GM12878 (cell line): ENCODE data around the gene DCAF11.

Experiments used
- CREM ChIP-seq: IDR thresholded peaks from 2 replicates; pipeline ENCODE4 v1.6.1; 2014; ENCODE audit warnings: antibody characterized with exemption, low read depth
- EP300 ChIP-seq, 2 experiments: fragments of 150-350 bp in 1 of 2; IDR thresholded peaks; 2 replicates each; pipeline ENCODE4 v1.6.1; 2011 to 2012; ENCODE audit warnings: low read depth in 2 of 2, low read length in 2 of 2, borderline replicate concordance in 1 of 2, improper control_type of control experiment in 1 of 2, inconsistent platforms in 1 of 2; ENCODE audit not compliant: control insufficient read depth in 1 of 2
- ESRRA ChIP-seq: IDR thresholded peaks from 2 replicates; pipeline ENCODE4 v1.6.1; 2012; ENCODE audit warnings: mild to moderate bottlenecking, low read length, improper control_type of control experiment
- FOXM1 ChIP-seq: IDR thresholded peaks from 2 replicates; pipeline ENCODE4 v1.6.1; 2012; ENCODE audit warnings: low read depth, mild to moderate bottlenecking, inconsistent platforms, low read length, moderate library complexity
- GATAD2B ChIP-seq: fragments of 450-650 bp; conservative IDR thresholded peaks from 2 replicates; pipeline ENCODE4 v1.6.1; 2017; ENCODE audit warnings: low read depth, mild to moderate bottlenecking, moderate library complexity
- KAT2A ChIP-seq: conservative IDR thresholded peaks from 2 replicates; pipeline ENCODE4 v1.6.1; 2011; ENCODE audit warnings: low read depth, low read length; ENCODE audit not compliant: control insufficient read depth
- MXI1 ChIP-seq: fragments of 150-350 bp; IDR thresholded peaks from 2 replicates; pipeline ENCODE4 v1.6.1; 2011; ENCODE audit warnings: low read depth, mild to moderate bottlenecking, inconsistent platforms, low read length, improper control_type of control experiment
- PML ChIP-seq: IDR thresholded peaks from 2 replicates; pipeline ENCODE4 v1.6.1; 2012; ENCODE audit warnings: low read length, inconsistent platforms
- POLR2A ChIP-seq: IDR thresholded peaks from 2 replicates; pipeline ENCODE4 v1.6.1; 2011; ENCODE audit warnings: low read depth, mild to moderate bottlenecking, low read length
- SIN3A ChIP-seq: IDR thresholded peaks from 2 replicates; pipeline ENCODE4 v1.6.1; 2012; ENCODE audit warnings: low read depth, low read length, improper control_type of control experiment
- TF ChIP-seq, protein P1 (sequence below), 3 experiments: IDR thresholded peaks in 2 of 3; conservative IDR thresholded peaks in 1 of 3; 2 replicates each; pipeline ENCODE4 v1.5.1; 2011; ENCODE audit warnings: low read depth in 3 of 3, low read length in 3 of 3, mild to moderate bottlenecking in 3 of 3, control low read depth in 2 of 3, moderate library complexity in 2 of 3, inconsistent platforms in 1 of 3, mixed read lengths in 1 of 3; ENCODE audit not compliant: control insufficient read depth in 2 of 3, insufficient read depth in 1 of 3; ENCODE audit errors: extremely low read depth in 1 of 3
- TF ChIP-seq, protein P2 (sequence below): fragments of 450-650 bp; IDR thresholded peaks from 2 replicates; pipeline ENCODE4 v1.6.1; 2017; ENCODE audit warnings: mild to moderate bottlenecking, moderate library complexity

DNA sequence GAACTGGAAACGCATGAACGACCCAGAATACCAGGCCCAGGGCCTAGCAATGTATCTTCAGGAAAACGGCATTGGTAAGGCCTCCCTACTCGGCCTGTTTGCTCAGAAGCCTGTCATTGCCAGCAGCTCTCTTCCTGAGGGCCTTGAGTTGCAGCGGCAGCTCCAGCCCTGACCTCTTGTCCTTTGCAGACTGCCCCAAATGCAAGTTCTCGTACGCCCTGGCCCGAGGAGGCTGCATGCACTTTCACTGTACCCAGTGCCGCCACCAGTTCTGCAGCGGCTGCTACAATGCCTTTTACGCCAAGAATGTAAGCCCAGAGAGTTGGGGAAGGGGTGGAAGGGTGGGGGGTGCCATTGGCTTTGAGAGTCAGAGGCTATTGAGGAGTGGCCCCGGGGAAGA lies 42.8 kb downstream of the DCAF11 start:
- TF ChIP-seq SIN3A (no peak), PML (no peak), MXI1 (no peak), ESRRA (no peak), KAT2A (no peak), GATAD2B (no peak), CREM (no peak), FOXM1 (no peak), POLR2A (peak; percentile 25; the same call in 1 of the 2 replicates), EP300 (IDR thresholded peaks at IDR 0.05; ENCODE audit: borderline replicate concordance in 1 of 2, control insufficient read depth in 1 of 2, low read depth in 2 of 2, low read length in 2 of 2) (no peak)
- TF ChIP-seq, protein P1, sequence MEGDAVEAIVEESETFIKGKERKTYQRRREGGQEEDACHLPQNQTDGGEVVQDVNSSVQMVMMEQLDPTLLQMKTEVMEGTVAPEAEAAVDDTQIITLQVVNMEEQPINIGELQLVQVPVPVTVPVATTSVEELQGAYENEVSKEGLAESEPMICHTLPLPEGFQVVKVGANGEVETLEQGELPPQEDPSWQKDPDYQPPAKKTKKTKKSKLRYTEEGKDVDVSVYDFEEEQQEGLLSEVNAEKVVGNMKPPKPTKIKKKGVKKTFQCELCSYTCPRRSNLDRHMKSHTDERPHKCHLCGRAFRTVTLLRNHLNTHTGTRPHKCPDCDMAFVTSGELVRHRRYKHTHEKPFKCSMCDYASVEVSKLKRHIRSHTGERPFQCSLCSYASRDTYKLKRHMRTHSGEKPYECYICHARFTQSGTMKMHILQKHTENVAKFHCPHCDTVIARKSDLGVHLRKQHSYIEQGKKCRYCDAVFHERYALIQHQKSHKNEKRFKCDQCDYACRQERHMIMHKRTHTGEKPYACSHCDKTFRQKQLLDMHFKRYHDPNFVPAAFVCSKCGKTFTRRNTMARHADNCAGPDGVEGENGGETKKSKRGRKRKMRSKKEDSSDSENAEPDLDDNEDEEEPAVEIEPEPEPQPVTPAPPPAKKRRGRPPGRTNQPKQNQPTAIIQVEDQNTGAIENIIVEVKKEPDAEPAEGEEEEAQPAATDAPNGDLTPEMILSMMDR (IDR thresholded peaks at IDR 0.05 in 2 of 3, conservative IDR thresholded peaks at IDR 0.05 in 1 of 3; ENCODE audit: control insufficient read depth in 2 of 3, extremely low read depth in 1 of 3, insufficient read depth in 1 of 3, low read depth in 3 of 3, low read length in 3 of 3) = no peak
- TF ChIP-seq, protein P2, sequence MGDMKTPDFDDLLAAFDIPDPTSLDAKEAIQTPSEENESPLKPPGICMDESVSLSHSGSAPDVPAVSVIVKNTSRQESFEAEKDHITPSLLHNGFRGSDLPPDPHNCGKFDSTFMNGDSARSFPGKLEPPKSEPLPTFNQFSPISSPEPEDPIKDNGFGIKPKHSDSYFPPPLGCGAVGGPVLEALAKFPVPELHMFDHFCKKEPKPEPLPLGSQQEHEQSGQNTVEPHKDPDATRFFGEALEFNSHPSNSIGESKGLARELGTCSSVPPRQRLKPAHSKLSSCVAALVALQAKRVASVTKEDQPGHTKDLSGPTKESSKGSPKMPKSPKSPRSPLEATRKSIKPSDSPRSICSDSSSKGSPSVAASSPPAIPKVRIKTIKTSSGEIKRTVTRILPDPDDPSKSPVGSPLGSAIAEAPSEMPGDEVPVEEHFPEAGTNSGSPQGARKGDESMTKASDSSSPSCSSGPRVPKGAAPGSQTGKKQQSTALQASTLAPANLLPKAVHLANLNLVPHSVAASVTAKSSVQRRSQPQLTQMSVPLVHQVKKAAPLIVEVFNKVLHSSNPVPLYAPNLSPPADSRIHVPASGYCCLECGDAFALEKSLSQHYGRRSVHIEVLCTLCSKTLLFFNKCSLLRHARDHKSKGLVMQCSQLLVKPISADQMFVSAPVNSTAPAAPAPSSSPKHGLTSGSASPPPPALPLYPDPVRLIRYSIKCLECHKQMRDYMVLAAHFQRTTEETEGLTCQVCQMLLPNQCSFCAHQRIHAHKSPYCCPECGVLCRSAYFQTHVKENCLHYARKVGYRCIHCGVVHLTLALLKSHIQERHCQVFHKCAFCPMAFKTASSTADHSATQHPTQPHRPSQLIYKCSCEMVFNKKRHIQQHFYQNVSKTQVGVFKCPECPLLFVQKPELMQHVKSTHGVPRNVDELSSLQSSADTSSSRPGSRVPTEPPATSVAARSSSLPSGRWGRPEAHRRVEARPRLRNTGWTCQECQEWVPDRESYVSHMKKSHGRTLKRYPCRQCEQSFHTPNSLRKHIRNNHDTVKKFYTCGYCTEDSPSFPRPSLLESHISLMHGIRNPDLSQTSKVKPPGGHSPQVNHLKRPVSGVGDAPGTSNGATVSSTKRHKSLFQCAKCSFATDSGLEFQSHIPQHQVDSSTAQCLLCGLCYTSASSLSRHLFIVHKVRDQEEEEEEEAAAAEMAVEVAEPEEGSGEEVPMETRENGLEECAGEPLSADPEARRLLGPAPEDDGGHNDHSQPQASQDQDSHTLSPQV = no peak
